Measurements from ENCODE around the gene CFAP119. TPM values are rescaled to one million over a fixed set of nuclear protein-coding genes. Genes with fewer than 3 reads are reported as not detected.

The CFAP119 gene
- total and polyA plus RNA-seq, 2 experiments from 2014 or later, result 2.2 to 5.2 TPM

DNA sequence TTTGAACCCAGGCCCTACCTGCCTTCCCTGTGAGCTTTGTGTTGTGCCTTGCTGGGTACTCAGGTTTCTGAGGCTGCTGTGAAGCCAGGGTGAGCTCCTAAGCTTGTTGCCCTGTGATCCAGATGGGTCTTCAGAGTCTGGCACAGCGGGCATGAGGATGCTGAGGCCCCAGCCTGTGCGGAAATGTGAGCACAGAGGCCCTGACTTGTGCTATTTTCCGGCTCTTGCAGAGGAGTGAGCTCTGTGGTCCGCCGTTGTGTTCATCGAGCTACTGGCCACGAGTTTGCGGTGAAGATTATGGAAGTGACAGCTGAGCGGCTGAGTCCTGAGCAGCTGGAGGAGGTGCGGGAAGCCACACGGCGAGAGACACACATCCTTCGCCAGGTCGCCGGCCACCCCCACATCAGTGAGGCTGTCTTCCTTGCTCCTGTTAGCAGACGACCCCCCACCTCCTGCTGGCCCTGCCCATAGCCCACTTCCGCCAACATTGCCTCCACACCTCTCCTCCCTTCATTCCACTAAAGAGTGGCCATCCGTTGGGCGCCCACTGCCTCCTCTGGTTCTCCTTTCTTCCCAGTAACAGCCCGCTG, 10.9 kb downstream of the CFAP119 start (continued):
- TF ChIP-seq, protein P1, sequence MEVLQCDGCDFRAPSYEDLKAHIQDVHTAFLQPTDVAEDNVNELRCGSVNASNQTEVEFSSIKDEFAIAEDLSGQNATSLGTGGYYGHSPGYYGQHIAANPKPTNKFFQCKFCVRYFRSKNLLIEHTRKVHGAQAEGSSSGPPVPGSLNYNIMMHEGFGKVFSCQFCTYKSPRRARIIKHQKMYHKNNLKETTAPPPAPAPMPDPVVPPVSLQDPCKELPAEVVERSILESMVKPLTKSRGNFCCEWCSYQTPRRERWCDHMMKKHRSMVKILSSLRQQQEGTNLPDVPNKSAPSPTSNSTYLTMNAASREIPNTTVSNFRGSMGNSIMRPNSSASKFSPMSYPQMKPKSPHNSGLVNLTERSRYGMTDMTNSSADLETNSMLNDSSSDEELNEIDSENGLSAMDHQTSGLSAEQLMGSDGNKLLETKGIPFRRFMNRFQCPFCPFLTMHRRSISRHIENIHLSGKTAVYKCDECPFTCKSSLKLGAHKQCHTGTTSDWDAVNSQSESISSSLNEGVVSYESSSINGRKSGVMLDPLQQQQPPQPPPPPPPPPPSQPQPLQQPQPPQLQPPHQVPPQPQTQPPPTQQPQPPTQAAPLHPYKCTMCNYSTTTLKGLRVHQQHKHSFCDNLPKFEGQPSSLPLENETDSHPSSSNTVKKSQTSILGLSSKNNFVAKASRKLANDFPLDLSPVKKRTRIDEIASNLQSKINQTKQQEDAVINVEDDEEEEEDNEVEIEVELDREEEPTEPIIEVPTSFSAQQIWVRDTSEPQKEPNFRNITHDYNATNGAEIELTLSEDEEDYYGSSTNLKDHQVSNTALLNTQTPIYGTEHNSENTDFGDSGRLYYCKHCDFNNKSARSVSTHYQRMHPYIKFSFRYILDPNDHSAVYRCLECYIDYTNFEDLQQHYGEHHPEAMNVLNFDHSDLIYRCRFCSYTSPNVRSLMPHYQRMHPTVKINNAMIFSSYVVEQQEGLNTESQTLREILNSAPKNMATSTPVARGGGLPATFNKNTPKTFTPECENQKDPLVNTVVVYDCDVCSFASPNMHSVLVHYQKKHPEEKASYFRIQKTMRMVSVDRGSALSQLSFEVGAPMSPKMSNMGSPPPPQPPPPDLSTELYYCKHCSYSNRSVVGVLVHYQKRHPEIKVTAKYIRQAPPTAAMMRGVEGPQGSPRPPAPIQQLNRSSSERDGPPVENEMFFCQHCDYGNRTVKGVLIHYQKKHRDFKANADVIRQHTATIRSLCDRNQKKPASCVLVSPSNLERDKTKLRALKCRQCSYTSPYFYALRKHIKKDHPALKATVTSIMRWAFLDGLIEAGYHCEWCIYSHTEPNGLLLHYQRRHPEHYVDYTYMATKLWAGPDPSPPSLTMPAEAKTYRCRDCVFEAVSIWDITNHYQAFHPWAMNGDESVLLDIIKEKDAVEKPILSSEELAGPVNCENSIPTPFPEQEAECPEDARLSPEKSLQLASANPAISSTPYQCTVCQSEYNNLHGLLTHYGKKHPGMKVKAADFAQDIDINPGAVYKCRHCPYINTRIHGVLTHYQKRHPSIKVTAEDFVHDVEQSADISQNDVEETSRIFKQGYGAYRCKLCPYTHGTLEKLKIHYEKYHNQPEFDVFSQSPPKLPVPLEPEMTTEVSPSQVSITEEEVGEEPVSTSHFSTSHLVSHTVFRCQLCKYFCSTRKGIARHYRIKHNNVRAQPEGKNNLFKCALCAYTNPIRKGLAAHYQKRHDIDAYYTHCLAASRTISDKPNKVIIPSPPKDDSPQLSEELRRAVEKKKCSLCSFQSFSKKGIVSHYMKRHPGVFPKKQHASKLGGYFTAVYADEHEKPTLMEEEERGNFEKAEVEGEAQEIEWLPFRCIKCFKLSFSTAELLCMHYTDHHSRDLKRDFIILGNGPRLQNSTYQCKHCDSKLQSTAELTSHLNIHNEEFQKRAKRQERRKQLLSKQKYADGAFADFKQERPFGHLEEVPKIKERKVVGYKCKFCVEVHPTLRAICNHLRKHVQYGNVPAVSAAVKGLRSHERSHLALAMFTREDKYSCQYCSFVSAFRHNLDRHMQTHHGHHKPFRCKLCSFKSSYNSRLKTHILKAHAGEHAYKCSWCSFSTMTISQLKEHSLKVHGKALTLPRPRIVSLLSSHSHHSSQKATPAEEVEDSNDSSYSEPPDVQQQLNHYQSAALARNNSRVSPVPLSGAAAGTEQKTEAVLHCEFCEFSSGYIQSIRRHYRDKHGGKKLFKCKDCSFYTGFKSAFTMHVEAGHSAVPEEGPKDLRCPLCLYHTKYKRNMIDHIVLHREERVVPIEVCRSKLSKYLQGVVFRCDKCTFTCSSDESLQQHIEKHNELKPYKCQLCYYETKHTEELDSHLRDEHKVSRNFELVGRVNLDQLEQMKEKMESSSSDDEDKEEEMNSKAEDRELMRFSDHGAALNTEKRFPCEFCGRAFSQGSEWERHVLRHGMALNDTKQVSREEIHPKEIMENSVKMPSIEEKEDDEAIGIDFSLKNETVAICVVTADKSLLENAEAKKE (CRISPR knock-in tag; IDR thresholded peaks at IDR 0.05), result no peak
- TF ChIP-seq JUNB (IDR thresholded peaks at IDR 0.05; ENCODE audit: unreplicated experiment) (no peak), NANOG (IDR thresholded peaks at IDR 0.05; ENCODE audit: borderline replicate concordance) (no peak), CREB1 (CRISPR knock-in tag; IDR thresholded peaks at IDR 0.05; ENCODE audit: low read depth) (no peak), ZNF114 (CRISPR knock-in tag; IDR thresholded peaks at IDR 0.05) (no peak), EZH2phosphoT487 (IDR thresholded peaks at IDR 0.05; ENCODE audit: unreplicated experiment) (no peak), ZNF331 (CRISPR knock-in tag; IDR thresholded peaks at IDR 0.05; ENCODE audit: low read depth) (no peak)

DNA sequence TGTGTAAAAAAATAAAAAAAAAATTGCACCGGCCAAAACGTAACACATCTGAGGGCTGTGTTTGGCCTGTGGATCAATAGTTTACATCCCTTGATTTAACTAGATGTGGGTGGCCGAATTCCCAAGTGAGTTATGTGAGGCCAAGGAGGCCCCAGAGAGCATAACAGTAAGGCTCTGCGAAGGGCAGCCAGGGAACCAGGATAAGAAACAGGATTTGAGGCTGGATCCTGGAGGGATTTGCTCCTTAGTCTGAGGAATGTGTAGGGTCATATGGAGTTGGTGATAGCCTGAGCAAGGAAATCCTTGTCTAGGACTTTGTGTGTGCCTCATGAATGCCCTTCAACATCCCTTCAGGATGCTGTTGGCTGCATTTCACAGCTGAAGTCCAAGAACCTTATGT, 11.7 kb downstream of the CFAP119 start:
- H3K4me2 ChIP-seq, result no peak overlapping the region
- H2AFZ ChIP-seq, result no peak overlapping the region
- peaks cover 7% of the 10 kb centered on the region; the same call in 1 of the 2 replicates for H3K36me3 ChIP-seq (ENCODE audit: insufficient read depth)
- Mint-ChIP-seq H3K9me3 (no peaks in the 10 kb centered on the region), H3K4me3 (peak overlapping the region; percentile 97), H3K36me3 (ENCODE audit: low read depth) (peaks cover 35% of the 10 kb centered on the region), H3K27ac (no peak overlapping the region), H3K27me3 (ENCODE audit: insufficient read depth, low read depth, poor library complexity) (peaks cover 16% of the 10 kb centered on the region), H3K4me1 (peaks cover 8% of the 10 kb centered on the region)
- H3K4me1 ChIP-seq (ENCODE audit: insufficient read depth), result peaks cover 7% of the 10 kb centered on the region; the same call in 1 of the 2 replicates
- peaks cover 15% of the 10 kb centered on the region for H3K79me2 ChIP-seq (replicated peaks; ENCODE audit: insufficient read depth)
- no peak overlapping the region for H3K27ac ChIP-seq (ENCODE audit: low read depth)
- peaks cover under 1% of the 10 kb centered on the region; the same call in 1 of the 2 replicates for H3F3A ChIP-seq (replicated peaks; ENCODE audit: low read depth)
- H3K9me2 ChIP-seq (ENCODE audit: insufficient read depth), result no peaks in the 10 kb centered on the region
- ATAC-seq (no peak), DNase-seq (ENCODE audit: low spot score) (no peak)
- H4K20me1 ChIP-seq (replicated peaks; ENCODE audit: insufficient read depth), result no peaks in the 10 kb centered on the region; the same call in 1 of the 2 replicates
- H3K27me3 ChIP-seq (ENCODE audit: insufficient read depth), result no peaks in the 10 kb centered on the region
- H3K4me3 ChIP-seq, result no peak overlapping the region
- TF ChIP-seq NANOG (IDR thresholded peaks at IDR 0.05; ENCODE audit: borderline replicate concordance), result no peak
- TF ChIP-seq, protein P2, sequence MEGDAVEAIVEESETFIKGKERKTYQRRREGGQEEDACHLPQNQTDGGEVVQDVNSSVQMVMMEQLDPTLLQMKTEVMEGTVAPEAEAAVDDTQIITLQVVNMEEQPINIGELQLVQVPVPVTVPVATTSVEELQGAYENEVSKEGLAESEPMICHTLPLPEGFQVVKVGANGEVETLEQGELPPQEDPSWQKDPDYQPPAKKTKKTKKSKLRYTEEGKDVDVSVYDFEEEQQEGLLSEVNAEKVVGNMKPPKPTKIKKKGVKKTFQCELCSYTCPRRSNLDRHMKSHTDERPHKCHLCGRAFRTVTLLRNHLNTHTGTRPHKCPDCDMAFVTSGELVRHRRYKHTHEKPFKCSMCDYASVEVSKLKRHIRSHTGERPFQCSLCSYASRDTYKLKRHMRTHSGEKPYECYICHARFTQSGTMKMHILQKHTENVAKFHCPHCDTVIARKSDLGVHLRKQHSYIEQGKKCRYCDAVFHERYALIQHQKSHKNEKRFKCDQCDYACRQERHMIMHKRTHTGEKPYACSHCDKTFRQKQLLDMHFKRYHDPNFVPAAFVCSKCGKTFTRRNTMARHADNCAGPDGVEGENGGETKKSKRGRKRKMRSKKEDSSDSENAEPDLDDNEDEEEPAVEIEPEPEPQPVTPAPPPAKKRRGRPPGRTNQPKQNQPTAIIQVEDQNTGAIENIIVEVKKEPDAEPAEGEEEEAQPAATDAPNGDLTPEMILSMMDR (conservative IDR thresholded peaks at IDR 0.05; ENCODE audit: low read depth in 2 of 2), result no peak

Data from GM23338 (cell line).